ENCODE measurements around the gene SOX13.

The SOX13 gene

GRCh38 chr1:204075139-204075521 lies 2.2 kb downstream of the SOX13 start:
- peak overlapping the region; percentile 21 for H2BK5ac ChIP-seq (ENCODE audit: low read depth, low read length, poor library complexity)
- peak overlapping the region; percentile 91 for H3K4me2 ChIP-seq (ENCODE audit: low read length)
- peak overlapping the region; percentile 31 for H4K12ac ChIP-seq (ENCODE audit: low read depth, low read length)
- peak overlapping the region; percentile 56 for H2AFZ ChIP-seq (ENCODE audit: insufficient read depth, low read length, poor library complexity)
- peak overlapping the region; percentile 26 for H2BK120ac ChIP-seq (ENCODE audit: insufficient read depth, low read length, poor library complexity)
- H4K91ac ChIP-seq (ENCODE audit: low read depth, low read length) = peak overlapping the region; percentile 65
- H3K36me3 ChIP-seq (ENCODE audit: control insufficient read depth in 1 of 2, insufficient read depth in 2 of 2, low read length in 2 of 2) = peaks cover 3 to 4% of the 10 kb centered on the region in 2 experiments
- peak overlapping the region; percentile 83 for H3K4me3 ChIP-seq (ENCODE audit: low read depth, low read length)
- peaks cover 24 to 28% of the 10 kb centered on the region in 2 experiments for H3K4me1 ChIP-seq (ENCODE audit: control insufficient read depth in 1 of 2, insufficient read depth in 2 of 2, low read length in 2 of 2)
- peak overlapping the region; percentile 75 for H2BK12ac ChIP-seq (ENCODE audit: low read length)
- H3K79me2 ChIP-seq (ENCODE audit: control insufficient read depth, insufficient read depth, low read length, poor library complexity) = peaks cover 42% of the 10 kb centered on the region
- peak overlapping the region; percentile 19 for H3K9ac ChIP-seq (ENCODE audit: low read length)
- no CpG with 5 or more reads among the region's 31 CpGs for WGBS (ENCODE audit: extremely low coverage, insufficient coverage, insufficient read length)
- peak overlapping the region; percentile 87 for H3K18ac ChIP-seq (ENCODE audit: low read length)
- peak overlapping the region; percentile 13 for H3K27ac ChIP-seq (ENCODE audit: low read depth, low read length)
- peak overlapping the region; percentile 67 for H4K8ac ChIP-seq (ENCODE audit: low read depth, low read length)
- peak in 1 of 2 donors; percentile 28 for DNase-seq
- peak overlapping the region; percentile 72 for H3K14ac ChIP-seq (ENCODE audit: low read length)
- H3K27me3 ChIP-seq (ENCODE audit: insufficient read depth, low read length) = no peaks in the 10 kb centered on the region
- H3K79me1 ChIP-seq (ENCODE audit: low read length) = peaks cover 35% of the 10 kb centered on the region
- H3K9me3 ChIP-seq (ENCODE audit: insufficient read depth, low read depth, low read length) = no peaks in the 10 kb centered on the region
- no peak overlapping the region for H3K23ac ChIP-seq (ENCODE audit: low read length)
- H3K4ac ChIP-seq (ENCODE audit: low read depth, low read length) = peak overlapping the region; percentile 91
- peak overlapping the region; percentile 67 for H2AK5ac ChIP-seq (ENCODE audit: low read length)

GRCh38 chr1:204075890-204076846 lies 3.3 kb downstream of the SOX13 start:
- Histone ChIP-seq H3K4ac (ENCODE audit: low read depth, low read length) (peak overlapping the region; percentile 65), H3K23ac (ENCODE audit: low read length) (no peak overlapping the region), H3K9me3 (ENCODE audit: insufficient read depth, low read depth, low read length) (no peaks in the 10 kb centered on the region), H3K9ac (ENCODE audit: low read length) (no peak overlapping the region), H4K91ac (ENCODE audit: low read depth, low read length) (no peak overlapping the region), H2AK5ac (ENCODE audit: low read length) (no peak overlapping the region), H3K36me3 (ENCODE audit: control insufficient read depth in 1 of 2, insufficient read depth in 2 of 2, low read length in 2 of 2) (peaks cover 3 to 4% of the 10 kb centered on the region in 2 experiments), H3K79me1 (ENCODE audit: low read length) (peaks cover 36% of the 10 kb centered on the region), H2BK12ac (ENCODE audit: low read length) (no peak overlapping the region), H3K27me3 (ENCODE audit: insufficient read depth, low read length) (no peaks in the 10 kb centered on the region), H3K27ac (ENCODE audit: low read depth, low read length) (no peak overlapping the region), H2BK5ac (ENCODE audit: low read depth, low read length, poor library complexity) (no peak overlapping the region), H4K8ac (ENCODE audit: low read depth, low read length) (no peak overlapping the region), H2AFZ (ENCODE audit: insufficient read depth, low read length, poor library complexity) (no peak overlapping the region), H3K79me2 (ENCODE audit: control insufficient read depth, insufficient read depth, low read length, poor library complexity) (peaks cover 44% of the 10 kb centered on the region), H3K14ac (ENCODE audit: low read length) (no peak overlapping the region), H3K4me2 (ENCODE audit: low read length) (no peak overlapping the region), H4K12ac (ENCODE audit: low read depth, low read length) (no peak overlapping the region), H3K4me1 (ENCODE audit: control insufficient read depth in 1 of 2, insufficient read depth in 2 of 2, low read length in 2 of 2) (peaks cover 29 to 33% of the 10 kb centered on the region in 2 experiments), H3K18ac (ENCODE audit: low read length) (no peak overlapping the region), H3K4me3 (ENCODE audit: low read depth, low read length) (peak overlapping the region; percentile 31), H2BK120ac (ENCODE audit: insufficient read depth, low read length, poor library complexity) (no peak overlapping the region)
- WGBS (ENCODE audit: extremely low coverage, insufficient coverage, insufficient read length) = no CpG with 5 or more reads among the region's 4 CpGs
- DNase-seq = no peak

- H4K91ac ChIP-seq (ENCODE audit: low read depth, low read length) = no peak overlapping the region
Measured at GRCh38 chr1:204076891-204077290, 4.0 kb downstream of the SOX13 start.

DNA sequence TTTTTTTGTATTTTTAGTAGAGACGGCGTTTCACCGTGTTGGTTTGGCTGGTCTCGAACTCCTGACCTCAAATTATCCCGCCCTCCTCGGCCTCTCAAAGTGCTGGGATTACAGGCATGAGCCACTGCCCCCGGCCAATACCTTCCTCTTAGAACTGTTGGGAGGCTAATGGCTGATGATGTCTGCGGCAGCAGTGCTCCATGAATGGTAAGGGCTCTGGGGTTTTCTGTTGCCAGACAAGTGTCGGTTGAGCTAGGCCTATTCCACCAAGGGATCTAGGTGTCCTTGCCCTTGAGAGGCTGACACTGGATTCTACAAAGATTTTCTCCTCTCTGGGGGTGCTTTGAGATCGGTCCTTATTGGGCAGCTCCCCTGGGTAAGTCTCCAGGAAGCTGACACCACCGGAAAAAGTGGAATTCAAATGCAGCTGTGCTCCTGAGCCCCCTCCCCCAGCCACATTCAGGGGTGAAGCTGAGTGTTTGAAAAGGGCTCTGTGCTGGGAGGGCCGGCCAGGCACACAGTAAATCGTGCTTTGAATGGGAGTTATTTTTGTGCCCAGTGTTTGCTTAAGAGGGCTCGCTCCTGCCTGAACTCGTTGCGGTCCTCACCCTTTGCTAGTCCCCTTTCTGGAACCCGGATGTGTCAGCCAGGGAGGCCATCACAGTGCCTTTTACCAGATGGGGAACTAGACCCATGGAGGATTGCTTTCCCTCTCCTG lies 5.2 kb downstream of the SOX13 start:
- peaks cover 51% of the 10 kb centered on the region for H3K79me2 ChIP-seq (ENCODE audit: control insufficient read depth, insufficient read depth, low read length, poor library complexity)
- no peak overlapping the region for H2BK12ac ChIP-seq (ENCODE audit: low read length)
- peaks cover 35 to 38% of the 10 kb centered on the region in 2 experiments for H3K4me1 ChIP-seq (ENCODE audit: control insufficient read depth in 1 of 2, insufficient read depth in 2 of 2, low read length in 2 of 2)
- H3K9me3 ChIP-seq (ENCODE audit: insufficient read depth, low read depth, low read length) = no peaks in the 10 kb centered on the region
- H3K18ac ChIP-seq (ENCODE audit: low read length) = peak overlapping the region; percentile 3
- H4K8ac ChIP-seq (ENCODE audit: low read depth, low read length) = peak overlapping the region; percentile 44
- H4K12ac ChIP-seq (ENCODE audit: low read depth, low read length) = peak overlapping the region; percentile 19
- peak overlapping the region; percentile 74 for H3K4ac ChIP-seq (ENCODE audit: low read depth, low read length)
- no peak overlapping the region for H3K4me2 ChIP-seq (ENCODE audit: low read length)
- H3K4me3 ChIP-seq (ENCODE audit: low read depth, low read length) = no peak overlapping the region
- no peaks in the 10 kb centered on the region for H3K27me3 ChIP-seq (ENCODE audit: insufficient read depth, low read length)
- H3K14ac ChIP-seq (ENCODE audit: low read length) = peak overlapping the region; percentile 26
- WGBS (ENCODE audit: extremely low coverage, insufficient coverage, insufficient read length) = no CpG with 5 or more reads among the region's 17 CpGs
- no peak overlapping the region for H2AK5ac ChIP-seq (ENCODE audit: low read length)
- DNase-seq = peak; percentile 30 to 32
- H3K36me3 ChIP-seq (ENCODE audit: control insufficient read depth in 1 of 2, insufficient read depth in 2 of 2, low read length in 2 of 2) = peaks cover 3 to 4% of the 10 kb centered on the region in 2 experiments
- no peak overlapping the region for H3K9ac ChIP-seq (ENCODE audit: low read length)
- no peak overlapping the region for H2AFZ ChIP-seq (ENCODE audit: insufficient read depth, low read length, poor library complexity)
- peak overlapping the region; percentile 25 for H2BK5ac ChIP-seq (ENCODE audit: low read depth, low read length, poor library complexity)
- H3K27ac ChIP-seq (ENCODE audit: low read depth, low read length) = peak overlapping the region; percentile 41
- H4K91ac ChIP-seq (ENCODE audit: low read depth, low read length) = no peak overlapping the region
- H3K23ac ChIP-seq (ENCODE audit: low read length) = no peak overlapping the region
- peak overlapping the region; percentile 41 for H2BK120ac ChIP-seq (ENCODE audit: insufficient read depth, low read length, poor library complexity)
- peaks cover 34% of the 10 kb centered on the region for H3K79me1 ChIP-seq (ENCODE audit: low read length)

More at GRCh38 chr1:204076891-204077290, 4.0 kb downstream of the SOX13 start:
- peaks cover 32 to 35% of the 10 kb centered on the region in 2 experiments for H3K4me1 ChIP-seq (ENCODE audit: control insufficient read depth in 1 of 2, insufficient read depth in 2 of 2, low read length in 2 of 2)
- H3K79me2 ChIP-seq (ENCODE audit: control insufficient read depth, insufficient read depth, low read length, poor library complexity) = peaks cover 47% of the 10 kb centered on the region
- no peak overlapping the region for H2BK120ac ChIP-seq (ENCODE audit: insufficient read depth, low read length, poor library complexity)
- H2BK5ac ChIP-seq (ENCODE audit: low read depth, low read length, poor library complexity) = no peak overlapping the region
- no peaks in the 10 kb centered on the region for H3K27me3 ChIP-seq (ENCODE audit: insufficient read depth, low read length)
- no CpG with 5 or more reads among the region's 1 CpG for WGBS (ENCODE audit: extremely low coverage, insufficient coverage, insufficient read length)
- no peak overlapping the region for H3K4me2 ChIP-seq (ENCODE audit: low read length)
- no peak overlapping the region for H3K14ac ChIP-seq (ENCODE audit: low read length)
- peak overlapping the region; percentile 65 for H3K4ac ChIP-seq (ENCODE audit: low read depth, low read length)
- H3K9ac ChIP-seq (ENCODE audit: low read length) = no peak overlapping the region
- peaks cover 36% of the 10 kb centered on the region for H3K79me1 ChIP-seq (ENCODE audit: low read length)
- no peak overlapping the region for H4K12ac ChIP-seq (ENCODE audit: low read depth, low read length)
- DNase-seq = no peak
- H2AFZ ChIP-seq (ENCODE audit: insufficient read depth, low read length, poor library complexity) = no peak overlapping the region
- no peak overlapping the region for H3K27ac ChIP-seq (ENCODE audit: low read depth, low read length)
- no peak overlapping the region for H3K18ac ChIP-seq (ENCODE audit: low read length)
- no peak overlapping the region for H2BK12ac ChIP-seq (ENCODE audit: low read length)
- peaks cover 3 to 4% of the 10 kb centered on the region in 2 experiments for H3K36me3 ChIP-seq (ENCODE audit: control insufficient read depth in 1 of 2, insufficient read depth in 2 of 2, low read length in 2 of 2)
- H3K23ac ChIP-seq (ENCODE audit: low read length) = no peak overlapping the region
- H3K9me3 ChIP-seq (ENCODE audit: insufficient read depth, low read depth, low read length) = no peaks in the 10 kb centered on the region
- peak overlapping the region; percentile 31 for H3K4me3 ChIP-seq (ENCODE audit: low read depth, low read length)
- H2AK5ac ChIP-seq (ENCODE audit: low read length) = no peak overlapping the region
- H4K8ac ChIP-seq (ENCODE audit: low read depth, low read length) = no peak overlapping the region
